Epithelial cell of prostate (primary cell): ENCODE measurements around the gene ZSWIM6.

ENCODE experiments used
- DNase-seq: peaks from one replicate; pipeline ENCODE4 v3.0.0-alpha.2; 2011; ENCODE audit warnings: low read depth, low spot score
- H3K27ac ChIP-seq: fragments of 450-650 bp; 2 replicates; pipeline ENCODE4 v1.5.1; 2017; ENCODE audit warnings: mild to moderate bottlenecking

The ZSWIM6 gene

DNA sequence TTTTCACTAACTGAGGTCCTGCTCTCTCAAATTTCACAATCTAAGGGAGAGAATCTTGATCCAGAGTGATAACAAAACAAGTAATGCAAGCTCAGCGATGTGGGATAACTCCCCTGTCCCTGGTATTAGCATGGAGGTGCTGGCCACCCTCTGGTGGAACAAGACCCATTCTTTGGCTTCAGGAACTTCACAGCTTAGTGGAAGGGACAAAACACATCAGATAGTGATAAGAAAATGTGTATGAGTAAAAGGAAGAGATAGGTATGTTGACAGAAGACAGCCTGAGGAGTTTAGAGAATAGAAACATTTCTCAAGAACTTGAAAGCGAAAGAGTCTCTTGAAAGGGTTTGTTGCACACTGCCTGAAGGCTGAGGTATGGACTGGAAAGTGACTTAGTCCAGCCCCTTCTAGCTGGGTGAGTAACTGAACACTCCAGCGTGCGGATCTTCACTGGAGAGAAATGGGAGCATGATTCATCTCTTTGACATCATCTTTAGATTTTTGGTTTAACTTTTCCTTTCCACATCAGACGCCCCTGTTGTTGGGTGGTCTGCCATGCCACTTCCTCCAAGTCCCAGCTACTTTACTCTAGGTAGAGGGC, 25.4 kb upstream of the ZSWIM6 start:
- no peak overlapping the region for H3K27ac ChIP-seq
- no peak for DNase-seq

DNA sequence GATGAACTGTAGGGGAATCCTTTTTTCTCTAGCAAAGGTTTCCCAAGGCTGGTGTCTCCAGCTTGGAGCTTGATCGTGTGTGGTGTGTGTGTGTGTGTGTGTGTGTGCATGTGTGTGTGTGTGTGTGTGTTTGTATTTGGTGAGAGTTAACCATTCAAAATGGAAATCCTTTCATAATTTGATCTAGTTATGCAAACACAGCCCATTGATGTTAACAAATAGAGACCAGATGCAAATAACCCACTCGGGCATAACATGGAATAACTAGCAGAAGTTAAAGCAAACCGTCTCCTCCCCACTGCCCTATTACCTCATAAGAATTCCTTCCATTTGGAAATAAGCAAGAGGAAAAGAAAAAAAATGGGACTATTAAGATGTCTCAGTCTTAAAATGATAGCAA, 24.9 kb upstream of the ZSWIM6 start:
- no peak overlapping the region for H3K27ac ChIP-seq
- no peak for DNase-seq

DNA sequence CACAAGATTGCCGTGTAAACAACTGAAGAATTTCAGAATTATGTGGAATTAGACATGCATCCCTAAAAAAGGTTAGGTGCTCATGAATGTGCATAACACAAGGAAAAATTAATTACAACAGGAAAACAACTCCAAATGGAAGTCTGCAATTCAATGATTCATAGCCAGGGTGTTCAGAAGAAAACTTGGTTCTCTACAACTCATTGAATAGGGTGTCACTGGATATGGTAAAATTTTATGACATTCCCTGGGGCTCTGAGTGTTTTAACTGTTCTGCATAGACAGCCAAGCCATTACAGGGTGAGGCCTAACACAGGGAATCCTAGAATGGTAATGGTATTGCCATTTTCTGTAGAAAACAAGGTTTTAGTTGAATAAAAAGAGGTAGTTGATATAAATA, 24.4 kb upstream of the ZSWIM6 start:
- H3K27ac ChIP-seq, result no peak overlapping the region
- no peak for DNase-seq

DNA sequence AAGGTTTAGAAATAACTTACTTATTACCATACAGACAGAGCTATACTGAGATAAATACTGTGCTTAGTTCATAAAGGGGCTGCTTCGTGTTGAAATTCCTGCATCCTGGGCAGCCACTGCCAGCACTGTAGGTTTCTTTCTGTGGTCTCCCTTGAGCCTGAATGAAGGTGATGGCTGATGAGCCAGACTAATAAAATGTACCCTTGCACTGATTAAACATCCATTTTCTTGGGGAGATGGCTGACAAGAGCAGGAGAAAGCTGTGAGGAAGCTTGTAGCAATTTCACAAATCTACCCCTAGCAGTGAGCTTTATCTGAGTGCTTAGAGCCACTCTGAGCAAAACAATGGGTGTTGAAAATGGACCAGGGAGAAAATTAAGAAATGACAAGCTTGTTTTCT, 23.3 kb upstream of the ZSWIM6 start:
- DNase-seq, result no peak

DNA sequence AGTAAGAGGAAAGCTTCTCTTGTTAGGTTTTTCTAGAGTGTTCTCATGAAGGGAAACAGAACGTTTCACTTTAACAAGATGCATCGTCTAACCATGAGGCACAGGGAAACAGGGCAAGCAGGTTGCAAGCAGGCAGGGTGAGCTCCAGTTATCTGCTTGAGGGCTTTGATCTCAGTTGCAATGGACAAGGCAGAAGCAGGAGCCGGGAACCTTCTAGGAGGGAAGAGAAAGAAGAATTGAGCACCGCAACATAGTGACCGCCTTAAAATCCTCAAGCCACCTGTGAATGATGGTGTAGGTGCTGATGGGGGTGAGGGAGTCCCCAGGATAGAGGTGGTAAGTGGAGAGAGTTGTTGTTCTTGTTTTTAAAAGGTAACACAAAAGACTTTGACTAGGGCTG, 22.9 kb upstream of the ZSWIM6 start:
- no peak for DNase-seq
- H3K27ac ChIP-seq, result no peak overlapping the region

More for the DNA sequence above, 23.3 kb upstream of the ZSWIM6 start:
- H3K27ac ChIP-seq, result no peak overlapping the region

DNA sequence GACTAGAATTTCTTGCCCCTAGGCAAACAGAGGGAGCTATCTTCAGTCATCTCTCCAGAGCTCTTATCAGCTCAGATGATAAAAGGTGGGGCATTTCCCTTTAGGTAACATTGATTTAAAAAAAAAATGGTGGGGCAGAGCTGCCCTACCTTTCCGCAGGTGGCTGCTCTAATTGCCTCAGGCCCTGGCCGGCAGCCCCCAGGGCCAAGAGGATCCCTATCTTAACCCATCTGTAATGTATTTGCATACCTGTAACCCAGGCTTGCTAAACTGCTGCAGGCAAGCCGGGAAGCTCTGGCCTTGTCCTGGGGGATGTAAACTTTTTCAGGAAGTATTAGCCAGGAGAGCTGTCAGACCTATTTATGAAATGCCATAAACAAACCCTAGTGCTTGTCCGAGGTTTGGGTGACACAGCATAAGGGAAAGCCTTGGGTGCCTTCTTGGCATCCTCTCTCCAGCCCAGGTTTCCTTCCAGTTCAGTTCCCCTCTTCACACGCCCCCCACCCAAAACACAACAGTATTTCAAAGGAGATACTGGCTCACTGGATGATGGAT, 20.9 kb upstream of the ZSWIM6 start:
- DNase-seq, result no peak

DNA sequence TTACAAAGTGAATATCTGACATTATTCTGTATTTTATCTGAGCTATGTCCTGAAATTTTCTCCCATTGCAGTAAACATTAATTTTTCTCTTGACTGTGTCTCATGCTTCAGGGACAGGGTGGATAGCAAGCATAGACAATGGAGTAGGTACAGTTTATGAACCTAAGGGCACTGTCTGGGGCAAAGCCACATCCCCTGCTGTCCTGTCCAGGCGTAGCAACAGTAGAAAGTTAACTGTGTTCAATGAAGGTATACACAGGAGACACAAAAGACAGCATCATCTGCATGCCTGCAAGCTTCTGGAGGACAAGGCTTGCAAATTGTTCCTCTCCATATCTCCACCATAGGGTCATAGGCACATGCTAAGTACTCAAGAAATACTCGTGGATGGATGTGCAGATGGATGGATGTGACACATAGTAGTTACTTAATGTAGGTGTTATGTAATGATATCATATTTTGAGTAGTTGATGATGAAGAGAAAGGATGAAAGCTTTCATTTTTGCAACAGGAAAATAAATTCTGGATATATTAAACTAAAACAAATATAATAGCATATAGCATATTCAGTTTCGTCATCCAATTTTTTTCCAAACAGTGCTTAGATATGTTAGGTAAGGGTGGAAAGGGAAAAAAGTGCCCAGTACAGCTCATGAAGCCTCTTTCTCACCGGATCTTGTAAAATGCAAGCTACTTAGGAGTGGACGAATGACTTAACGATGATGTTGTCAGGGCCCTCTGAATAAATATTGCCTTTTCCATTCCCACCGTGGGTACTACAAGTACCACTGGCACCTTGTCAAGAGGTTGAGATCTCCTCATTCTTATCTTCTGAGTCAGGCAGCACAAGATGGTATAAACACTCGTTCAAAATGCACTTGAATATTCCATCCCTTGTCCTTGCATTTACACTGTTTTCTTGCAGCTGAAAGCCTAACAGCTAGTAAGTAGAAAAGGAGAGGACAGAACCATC, 19.9 kb upstream of the ZSWIM6 start:
- DNase-seq, result no peak
- H3K27ac ChIP-seq, result peak overlapping the region; percentile 47

More for the DNA sequence above, 20.9 kb upstream of the ZSWIM6 start:
- no peak overlapping the region for H3K27ac ChIP-seq

DNA sequence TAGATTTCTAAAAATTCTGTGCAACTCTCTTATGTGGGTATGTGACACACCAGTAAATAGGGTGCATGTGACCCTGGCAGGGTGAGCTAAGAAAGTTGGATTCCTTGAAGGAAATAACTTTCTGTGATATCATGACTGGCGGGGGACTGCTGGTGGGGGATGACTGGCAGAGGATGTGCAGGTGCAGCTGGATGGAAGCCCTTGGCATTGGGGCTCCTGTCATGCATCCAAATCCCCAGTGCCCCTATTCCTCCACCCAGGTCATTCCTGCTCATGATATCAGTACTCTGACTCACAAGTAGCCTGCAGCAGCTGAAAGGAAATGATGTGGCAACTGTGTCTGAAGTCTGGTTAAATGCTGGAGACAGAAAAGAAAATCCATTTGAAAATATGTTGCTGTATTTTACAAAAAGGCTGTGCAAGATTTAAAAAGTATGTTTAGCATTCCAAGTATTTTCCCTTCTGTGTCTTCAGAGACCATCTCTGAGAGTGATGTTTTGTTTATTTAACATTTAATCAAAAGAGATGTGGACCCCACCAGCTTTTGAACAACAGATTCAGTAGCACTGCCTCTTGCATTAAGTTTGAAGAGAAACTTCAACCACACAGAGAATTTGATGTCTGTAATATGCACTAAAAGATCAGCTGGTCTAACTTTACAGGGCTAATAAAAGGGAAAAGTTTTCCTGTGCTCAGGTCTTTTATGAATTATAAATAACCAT, 17.9 kb upstream of the ZSWIM6 start:
- peak overlapping the region; percentile 47 for H3K27ac ChIP-seq
- DNase-seq, result no peak

DNA sequence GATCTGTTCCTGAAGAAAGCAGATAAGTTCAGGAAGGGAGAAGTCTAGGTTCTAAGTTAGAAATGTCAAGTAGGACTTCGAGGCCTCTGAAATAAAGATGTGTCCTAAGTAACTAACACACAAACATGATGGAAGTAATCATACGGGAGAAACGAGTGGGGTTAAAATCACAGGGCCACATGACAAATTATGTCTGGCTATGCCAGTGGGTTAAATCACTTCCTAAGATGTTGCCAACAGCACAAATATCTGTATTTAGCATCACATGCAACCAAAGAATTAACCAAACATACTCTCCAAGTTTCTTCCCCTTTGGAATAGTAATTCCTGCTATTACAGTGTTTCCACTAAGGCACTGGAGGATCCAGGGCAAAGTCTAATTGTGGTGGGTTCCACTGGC, 13.7 kb upstream of the ZSWIM6 start:
- no peak overlapping the region for H3K27ac ChIP-seq
- no peak for DNase-seq

DNA sequence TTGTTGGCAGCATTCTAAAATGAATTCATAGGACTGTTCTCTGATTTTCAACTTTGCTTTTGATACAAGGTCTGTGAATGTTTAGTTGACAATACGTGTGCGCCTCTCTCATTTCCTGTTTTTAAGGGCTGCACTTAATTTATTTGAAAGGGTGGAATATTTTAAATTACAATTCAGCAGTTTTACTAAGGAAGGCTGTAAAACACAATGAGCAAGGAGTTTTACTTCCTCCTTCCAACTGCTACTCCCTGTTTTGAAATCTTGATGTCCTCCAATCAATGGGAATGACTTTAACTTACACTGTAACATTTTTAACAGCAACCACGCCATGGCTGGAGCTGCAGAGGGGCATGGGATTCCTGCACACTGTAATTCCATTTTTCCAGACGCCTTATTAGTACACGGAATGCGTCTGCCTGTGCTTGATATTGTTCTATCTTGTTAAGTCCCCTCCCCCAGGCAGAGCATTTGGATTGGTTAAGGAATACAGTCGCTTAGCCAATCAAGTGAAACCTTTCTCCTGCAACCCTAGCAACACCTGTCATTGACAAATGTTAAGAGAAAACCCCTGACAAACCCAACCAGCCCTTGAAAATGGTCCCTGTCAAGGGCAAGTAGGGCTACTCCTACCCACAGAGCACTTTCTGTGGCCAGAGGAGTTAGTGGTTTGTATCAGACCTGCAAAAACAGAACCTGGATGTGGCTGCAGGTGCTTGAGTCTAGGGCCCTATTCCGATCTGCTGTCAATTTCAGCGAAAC, 12.5 kb upstream of the ZSWIM6 start:
- no peak for DNase-seq
- no peak overlapping the region for H3K27ac ChIP-seq

DNA sequence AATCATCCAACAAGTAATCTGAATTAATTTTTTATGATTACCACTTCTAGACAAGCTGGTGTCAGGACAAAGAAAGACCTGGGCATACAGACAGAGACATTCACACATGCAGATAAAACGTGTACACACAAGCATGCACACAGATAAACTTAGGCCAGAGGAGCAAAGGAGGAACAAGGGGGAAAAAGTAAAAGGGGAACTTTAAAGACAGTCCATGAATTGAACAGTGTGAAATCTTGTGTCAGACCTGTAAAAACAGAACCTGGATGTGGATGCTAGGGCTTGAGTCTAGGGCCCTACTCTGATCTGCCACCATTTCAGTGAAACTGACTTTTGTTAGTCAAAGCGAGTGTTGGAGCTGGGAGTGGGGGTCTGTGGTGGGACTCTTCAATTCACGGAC, 11.2 kb upstream of the ZSWIM6 start:
- DNase-seq, result no peak
- H3K27ac ChIP-seq, result no peak overlapping the region

DNA sequence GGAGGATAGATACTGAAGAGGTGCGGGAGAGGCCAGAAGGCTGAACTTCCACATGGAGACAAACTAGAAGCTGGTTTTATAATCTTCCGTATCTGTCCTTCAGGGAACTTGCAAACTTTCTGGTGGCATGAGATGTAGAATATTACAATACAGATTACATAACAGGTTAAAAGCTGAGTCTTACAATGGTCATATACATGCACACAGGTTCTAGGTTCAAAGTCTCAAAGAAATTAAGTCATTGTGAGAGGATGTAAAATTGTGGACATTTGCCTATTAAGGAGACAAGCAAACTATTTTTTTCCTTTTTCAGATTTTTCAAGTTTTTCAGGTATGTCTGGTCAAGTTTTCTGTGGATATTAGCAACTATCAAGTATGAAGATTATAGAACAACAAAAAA, 10.4 kb upstream of the ZSWIM6 start:
- DNase-seq, result no peak
- H3K27ac ChIP-seq, result no peak overlapping the region

DNA sequence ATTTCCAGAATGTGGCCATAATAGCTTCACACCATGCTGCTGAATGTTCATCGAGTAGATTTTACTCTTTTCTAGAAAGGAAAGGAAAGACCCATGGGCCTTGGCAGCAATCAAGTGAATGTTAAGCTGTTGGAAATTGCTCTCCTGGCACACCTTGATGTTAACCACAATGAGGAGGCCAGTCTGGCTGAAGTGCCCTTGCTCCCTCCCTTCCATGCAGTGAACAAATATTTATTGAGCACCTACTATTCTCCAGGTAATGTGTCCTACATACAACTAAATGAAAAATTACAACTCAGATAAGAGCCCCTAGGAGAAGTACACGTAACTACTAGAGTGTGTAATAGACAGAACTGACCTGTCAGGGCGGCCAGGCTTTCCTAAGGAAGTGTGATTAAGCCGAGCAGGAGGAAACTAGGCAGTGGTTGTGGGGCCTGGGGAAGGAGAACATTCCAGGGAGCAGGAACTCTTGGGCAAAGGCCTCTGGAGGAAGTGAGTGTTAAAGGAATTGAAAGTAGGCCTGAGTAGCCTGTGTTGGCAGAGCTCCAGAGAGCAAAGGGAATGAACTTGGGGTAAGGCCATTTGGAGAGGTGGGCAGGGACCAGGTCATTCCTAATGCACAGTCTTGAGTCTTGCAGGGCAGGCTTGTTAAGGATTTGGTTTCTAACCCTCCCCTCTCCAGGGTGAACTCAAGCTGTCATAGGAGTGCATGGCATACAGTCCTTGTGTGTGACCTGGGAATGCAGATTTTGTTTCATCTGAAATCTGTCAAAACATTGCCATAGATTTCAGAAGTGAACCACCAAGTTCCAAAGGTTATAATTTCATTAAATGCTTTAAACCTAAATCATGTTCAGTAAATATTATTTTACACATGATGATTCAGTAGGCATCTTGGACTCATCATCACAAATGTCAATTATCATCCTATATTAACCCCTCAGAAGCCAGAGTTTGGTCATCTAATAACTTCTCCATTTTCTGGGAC, 9.0 kb upstream of the ZSWIM6 start:
- peak overlapping the region; percentile 53 for H3K27ac ChIP-seq
- DNase-seq, result no peak

DNA sequence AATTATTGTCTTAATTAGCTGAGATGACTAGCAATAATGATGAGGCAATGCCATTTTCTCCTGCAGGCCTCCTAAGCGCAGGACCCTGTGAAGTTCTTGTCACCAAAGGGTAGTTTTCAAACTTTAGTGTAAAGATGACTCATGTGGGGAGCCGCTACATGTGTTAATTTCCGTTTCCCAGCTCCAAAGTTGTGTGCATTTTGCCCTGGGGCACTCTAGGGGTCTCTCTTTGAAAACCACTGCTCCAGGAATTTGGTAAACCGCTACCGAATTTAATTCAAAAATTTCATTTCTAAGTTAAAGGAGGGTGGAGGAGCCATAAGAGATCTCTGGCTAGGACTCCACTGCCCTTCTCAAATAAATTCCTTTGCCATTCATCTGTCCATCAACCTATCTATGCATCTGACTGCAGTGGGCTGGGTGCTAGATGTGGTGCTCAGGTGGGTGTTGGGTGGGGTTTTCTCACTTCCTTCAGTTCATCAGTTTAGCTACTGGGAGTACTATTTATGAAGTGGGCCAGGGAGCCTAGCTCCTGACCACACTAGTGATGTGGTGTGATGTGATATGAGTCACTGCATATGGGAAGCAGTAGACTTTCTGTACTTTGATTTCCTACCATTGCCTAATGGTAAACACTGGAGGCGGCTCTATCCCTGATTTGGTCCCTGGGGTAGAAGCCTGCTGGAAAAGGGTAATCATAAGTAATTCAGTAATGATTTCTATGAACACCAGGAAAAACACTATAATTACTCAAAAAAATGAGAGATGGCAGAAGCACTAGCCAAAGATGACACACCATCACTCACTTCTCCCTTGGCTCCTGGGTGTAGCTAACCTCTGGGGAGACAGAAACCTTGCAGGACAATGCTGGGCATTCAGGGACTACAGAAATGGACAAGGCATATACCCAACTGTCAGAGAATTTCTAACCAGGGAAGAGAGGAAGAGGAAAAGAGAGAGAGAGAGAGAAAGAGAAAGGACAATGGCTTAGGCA, 4.0 kb upstream of the ZSWIM6 start:
- peak overlapping the region; percentile 57 for H3K27ac ChIP-seq
- no peak for DNase-seq

DNA sequence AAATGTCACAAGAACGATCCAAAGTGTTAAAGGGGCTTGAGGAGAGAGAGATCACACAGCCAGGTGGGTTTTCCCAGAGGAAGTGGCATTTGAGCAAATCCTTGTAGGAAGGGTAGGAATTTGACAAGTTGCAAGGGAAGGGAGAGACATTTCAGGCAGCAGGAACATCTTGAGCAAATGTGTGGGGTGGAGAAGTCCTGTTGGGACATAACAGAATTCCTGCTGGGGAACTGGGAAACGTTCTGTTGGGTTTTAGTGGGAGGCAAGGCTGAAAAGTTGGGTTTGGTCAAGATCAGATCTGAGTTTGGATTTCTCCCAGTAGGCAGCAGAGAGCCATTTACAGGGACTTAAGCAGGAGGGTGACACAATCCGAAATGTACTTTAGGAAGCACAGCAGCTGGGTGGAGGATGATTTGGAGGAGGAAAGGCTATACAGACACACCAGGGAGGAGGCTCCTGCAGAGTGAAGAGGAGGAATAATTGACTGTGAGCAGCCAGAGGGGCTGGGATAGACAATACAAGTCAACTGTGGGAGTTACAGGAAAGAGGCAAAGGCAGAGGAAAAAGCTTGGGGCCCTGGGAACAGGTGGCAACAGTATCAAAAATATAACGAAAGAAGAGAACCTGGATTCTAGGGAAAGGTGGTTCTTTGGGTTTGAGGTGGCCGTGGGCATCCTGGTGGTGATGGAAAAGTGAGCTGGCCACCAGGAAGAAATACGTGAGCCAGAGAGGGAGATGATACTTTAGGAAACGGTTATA, 3.1 kb upstream of the ZSWIM6 start:
- peak overlapping the region; percentile 57 for H3K27ac ChIP-seq

DNA sequence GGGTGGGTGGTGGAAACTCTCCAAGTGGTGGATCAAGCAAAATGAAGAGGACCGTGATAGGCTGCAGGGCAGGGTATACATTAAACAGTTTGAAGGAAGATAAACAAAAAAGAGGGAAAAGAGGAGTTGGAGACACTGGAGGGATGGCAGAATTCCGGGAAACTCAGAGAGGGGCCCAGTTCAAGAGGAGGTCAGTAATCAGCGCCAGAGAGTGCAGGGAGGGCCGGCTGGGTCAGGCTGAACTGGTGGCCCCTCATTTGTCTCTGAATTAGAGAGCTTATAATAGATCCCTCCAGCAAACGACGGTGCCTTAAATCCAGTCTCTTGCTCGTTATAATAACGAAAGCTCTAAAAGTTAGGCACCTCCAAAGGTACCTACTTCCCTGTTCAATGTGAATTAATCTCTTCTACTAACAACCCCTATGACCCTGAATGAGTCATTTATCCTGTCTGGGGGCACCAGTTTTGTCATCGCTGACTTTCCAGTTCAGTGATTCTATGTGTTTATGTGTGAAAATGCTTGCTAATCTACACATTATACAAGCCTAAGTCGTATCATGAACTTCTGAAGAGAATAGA, 2.4 kb upstream of the ZSWIM6 start:
- H3K27ac ChIP-seq, result peak overlapping the region; percentile 75
- DNase-seq, result no peak

More for the DNA sequence above, 3.1 kb upstream of the ZSWIM6 start:
- no peak for DNase-seq
